Activated naive CD8-positive, alpha-beta T cell treated with anti-CD3 and anti-CD28 coated beads, Interleukin-2, amount 50 U/mL, for 24 hours (primary cell): ENCODE measurements around the gene CTSZ.
A peak's percentile ranks its signal among the peaks of the same experiment; 100 is the strongest.

Experiments used
- ATAC-seq: fragments of 150-1000 bp; cut with Tn5 transposase; one replicate; pipeline ENCODE4 v1.10.0; 2021
- DNase-seq: peaks from one replicate; pipeline ENCODE4 v3.0.0; 2021
- H3K27ac Mint-ChIP-seq: one replicate; pipeline ENCODE4 v1.8.0; 2021; ENCODE audit warnings: mild to moderate bottlenecking, mixed read lengths
- H3K27me3 Mint-ChIP-seq: one replicate; pipeline ENCODE4 v1.8.0; 2021; ENCODE audit warnings: mixed read lengths
- H3K36me3 Mint-ChIP-seq: one replicate; pipeline ENCODE4 v1.8.0; 2021; ENCODE audit warnings: low read depth, mixed read lengths
- H3K4me1 Mint-ChIP-seq: one replicate; pipeline ENCODE4 v1.8.0; 2021; ENCODE audit warnings: mixed read lengths
- H3K4me3 Mint-ChIP-seq: one replicate; pipeline ENCODE4 v1.8.0; 2021; ENCODE audit warnings: mild to moderate bottlenecking, moderate library complexity, mixed read lengths
- H3K9me3 Mint-ChIP-seq: one replicate; pipeline ENCODE4 v1.8.0; 2021; ENCODE audit warnings: mixed read lengths

Gene CTSZ

GRCh38 chr20:59024111-59024530 is 17.1 kb upstream of the CTSZ start:
- ATAC-seq: no peak

GRCh38 chr20:59023616-59024015 is 16.6 kb upstream of the CTSZ start:
- Mint-ChIP-seq H3K36me3 (peaks cover 50% of the 10 kb centered on the region), H3K4me3 (no peak overlapping the region), H3K27ac (no peak overlapping the region), H3K4me1 (peaks cover 28% of the 10 kb centered on the region), H3K9me3 (no peaks in the 10 kb centered on the region), H3K27me3 (no peaks in the 10 kb centered on the region)
- ATAC-seq (no peak), DNase-seq (no peak)

More at GRCh38 chr20:59024111-59024530, 17.1 kb upstream of the CTSZ start:
- DNase-seq: no peak
- Mint-ChIP-seq H3K9me3 (no peaks in the 10 kb centered on the region), H3K36me3 (peaks cover 55% of the 10 kb centered on the region), H3K27ac (no peak overlapping the region), H3K4me3 (no peak overlapping the region), H3K27me3 (no peaks in the 10 kb centered on the region), H3K4me1 (peaks cover 33% of the 10 kb centered on the region)

GRCh38 chr20:59022754-59023153 is 15.7 kb upstream of the CTSZ start:
- Mint-ChIP-seq H3K4me3 (no peak overlapping the region), H3K27me3 (no peaks in the 10 kb centered on the region), H3K9me3 (no peaks in the 10 kb centered on the region), H3K27ac (no peak overlapping the region), H3K4me1 (peaks cover 20% of the 10 kb centered on the region), H3K36me3 (peaks cover 41% of the 10 kb centered on the region)
- DNase-seq: no peak
- ATAC-seq: no peak

GRCh38 chr20:59020938-59021551 is 14.0 kb upstream of the CTSZ start:
- Mint-ChIP-seq H3K4me3 (no peak overlapping the region), H3K9me3 (no peaks in the 10 kb centered on the region), H3K27ac (no peak overlapping the region), H3K27me3 (no peaks in the 10 kb centered on the region), H3K36me3 (peaks cover 26% of the 10 kb centered on the region), H3K4me1 (peaks cover 24% of the 10 kb centered on the region)
- ATAC-seq: no peak
- no peak for DNase-seq

GRCh38 chr20:59019217-59019616 is 12.2 kb upstream of the CTSZ start, which contains the start of gene TUBB1:
Gene TUBB1, plus strand, starts transcription at chr20:59019429. Its CDS starts 94 bp downstream, at chr20:59019523.
- H3K4me3 Mint-ChIP-seq: no peak within 1 kb of the TSS
- ATAC-seq (no peak), DNase-seq (no peak)
- no peaks in the 10 kb centered on the region for H3K9me3 Mint-ChIP-seq
- peaks cover 14% of the 10 kb centered on the region for H3K36me3 Mint-ChIP-seq
- no peaks in the 10 kb centered on the region for H3K27me3 Mint-ChIP-seq
- H3K27ac Mint-ChIP-seq: no peak within 1 kb of the TSS
- H3K4me1 Mint-ChIP-seq: peaks cover 33% of the 10 kb centered on the region

- no peak for DNase-seq
- no peak overlapping the region for H3K4me3 Mint-ChIP-seq
These were observed 11.8 kb upstream of the CTSZ start for GRCh38 chr20:59018817-59019216.

GRCh38 chr20:59017493-59018231 is 10.6 kb upstream of the CTSZ start:
- ATAC-seq (no peak), DNase-seq (no peak)
- Mint-ChIP-seq H3K4me3 (no peak overlapping the region), H3K27ac (no peak overlapping the region), H3K4me1 (peaks cover 46% of the 10 kb centered on the region), H3K36me3 (peaks cover 3% of the 10 kb centered on the region), H3K27me3 (no peaks in the 10 kb centered on the region), H3K9me3 (no peaks in the 10 kb centered on the region)

More at GRCh38 chr20:59018817-59019216, 11.8 kb upstream of the CTSZ start:
- H3K4me1 Mint-ChIP-seq: peaks cover 37% of the 10 kb centered on the region
- no peaks in the 10 kb centered on the region for H3K9me3 Mint-ChIP-seq
- ATAC-seq: no peak
- no peaks in the 10 kb centered on the region for H3K27me3 Mint-ChIP-seq
- H3K27ac Mint-ChIP-seq: no peak overlapping the region
- H3K36me3 Mint-ChIP-seq: peaks cover 11% of the 10 kb centered on the region

- ATAC-seq: peak; percentile 42
- Mint-ChIP-seq H3K27ac (peak overlapping the region; percentile 44), H3K9me3 (no peaks in the 10 kb centered on the region), H3K4me1 (peaks cover 47% of the 10 kb centered on the region), H3K27me3 (no peaks in the 10 kb centered on the region), H3K36me3 (no peaks in the 10 kb centered on the region), H3K4me3 (no peak overlapping the region)
- DNase-seq: no peak
These were observed 9.9 kb upstream of the CTSZ start for GRCh38 chr20:59016795-59017492.

- no peak for DNase-seq
- no peak for ATAC-seq
- Mint-ChIP-seq H3K36me3 (no peaks in the 10 kb centered on the region), H3K9me3 (no peaks in the 10 kb centered on the region), H3K4me1 (peaks cover 49% of the 10 kb centered on the region), H3K27me3 (no peaks in the 10 kb centered on the region), H3K27ac (peak overlapping the region; percentile 41), H3K4me3 (no peak overlapping the region)
These were observed 9.0 kb upstream of the CTSZ start for GRCh38 chr20:59015812-59016711.

GRCh38 chr20:59015411-59015810 is 8.4 kb upstream of the CTSZ start:
- H3K4me1 Mint-ChIP-seq: peaks cover 46% of the 10 kb centered on the region
- H3K27ac Mint-ChIP-seq: no peak overlapping the region
- H3K4me3 Mint-ChIP-seq: no peak overlapping the region

GRCh38 chr20:59014680-59015389 is 7.8 kb upstream of the CTSZ start:
- no peak overlapping the region for H3K4me3 Mint-ChIP-seq
- H3K4me1 Mint-ChIP-seq: peaks cover 46% of the 10 kb centered on the region
- no peak for ATAC-seq
- no peak overlapping the region for H3K27ac Mint-ChIP-seq
- H3K36me3 Mint-ChIP-seq: no peaks in the 10 kb centered on the region
- no peaks in the 10 kb centered on the region for H3K9me3 Mint-ChIP-seq
- DNase-seq: no peak
- H3K27me3 Mint-ChIP-seq: no peaks in the 10 kb centered on the region

More at GRCh38 chr20:59015411-59015810, 8.4 kb upstream of the CTSZ start:
- ATAC-seq: no peak
- Mint-ChIP-seq H3K9me3 (no peaks in the 10 kb centered on the region), H3K36me3 (no peaks in the 10 kb centered on the region), H3K27me3 (no peaks in the 10 kb centered on the region)
- DNase-seq: no peak

GRCh38 chr20:59013959-59014608 is 7.0 kb upstream of the CTSZ start:
- no peak overlapping the region for H3K4me3 Mint-ChIP-seq
- H3K9me3 Mint-ChIP-seq: no peaks in the 10 kb centered on the region
- H3K27ac Mint-ChIP-seq: peak overlapping the region; percentile 29
- peaks cover 46% of the 10 kb centered on the region for H3K4me1 Mint-ChIP-seq
- no peak for DNase-seq
- peak; percentile 29 for ATAC-seq
- no peaks in the 10 kb centered on the region for H3K27me3 Mint-ChIP-seq
- no peaks in the 10 kb centered on the region for H3K36me3 Mint-ChIP-seq
